ENCODE data around the gene CPXM2.

The CPXM2 gene

DNA sequence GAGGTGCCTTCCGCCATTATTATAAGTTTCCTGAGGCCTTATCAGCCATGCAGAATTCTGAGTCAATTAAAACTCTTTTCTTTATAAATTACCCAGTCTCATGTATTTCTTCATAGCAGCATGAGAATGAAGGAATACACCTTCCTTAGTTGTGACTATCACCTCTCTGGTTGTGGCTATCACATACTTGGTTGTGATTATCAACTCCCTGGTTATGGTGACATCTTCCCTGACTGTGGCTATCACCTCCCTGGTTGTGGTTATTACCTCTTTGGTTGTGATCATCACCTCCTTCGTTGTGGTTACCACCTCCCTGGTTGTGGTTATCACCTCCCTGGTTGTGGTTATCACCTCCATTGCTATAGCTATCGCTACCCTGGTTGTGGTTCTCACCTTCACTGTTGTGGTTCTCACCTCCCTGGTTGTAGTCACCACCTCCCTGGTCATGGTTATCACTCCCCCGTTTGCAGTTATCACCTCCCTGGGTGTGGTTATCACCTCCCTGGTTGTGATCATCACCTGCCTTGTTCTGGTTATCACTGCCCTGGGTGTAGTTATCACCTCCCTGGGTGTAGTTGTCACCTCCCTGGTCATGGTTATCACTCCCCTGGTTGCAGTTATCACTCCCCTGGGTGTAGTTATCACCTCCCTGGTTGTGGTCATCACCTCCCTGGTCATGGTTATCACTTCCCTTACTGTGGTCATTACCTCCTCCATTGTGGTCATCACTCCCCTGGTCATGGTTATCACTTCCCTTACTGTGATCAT is 119.5 kb downstream of the CPXM2 start:
- DNase-seq (ENCODE audit: low read depth) = no peak

DNA sequence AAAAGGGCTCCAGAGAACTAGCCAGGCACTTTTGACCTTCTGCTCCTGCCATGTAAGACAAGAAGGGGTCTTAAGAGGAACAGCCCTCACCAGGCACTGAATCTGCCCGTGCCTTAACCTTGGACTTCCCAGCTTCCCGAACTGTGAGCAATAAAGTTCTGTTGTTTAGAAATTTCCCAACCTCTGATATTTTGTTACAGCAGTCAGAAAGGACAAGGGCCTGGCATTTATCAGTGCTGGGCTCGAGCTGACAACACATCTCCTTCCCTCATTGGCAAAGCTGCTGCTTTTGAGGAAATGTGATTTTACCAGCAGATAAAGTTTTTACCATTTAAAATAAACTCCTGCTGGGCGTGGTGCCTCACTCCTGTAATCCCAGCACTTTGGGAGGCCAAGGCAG is 122.0 kb downstream of the CPXM2 start:
- no peak for DNase-seq (ENCODE audit: low read depth)

DNA sequence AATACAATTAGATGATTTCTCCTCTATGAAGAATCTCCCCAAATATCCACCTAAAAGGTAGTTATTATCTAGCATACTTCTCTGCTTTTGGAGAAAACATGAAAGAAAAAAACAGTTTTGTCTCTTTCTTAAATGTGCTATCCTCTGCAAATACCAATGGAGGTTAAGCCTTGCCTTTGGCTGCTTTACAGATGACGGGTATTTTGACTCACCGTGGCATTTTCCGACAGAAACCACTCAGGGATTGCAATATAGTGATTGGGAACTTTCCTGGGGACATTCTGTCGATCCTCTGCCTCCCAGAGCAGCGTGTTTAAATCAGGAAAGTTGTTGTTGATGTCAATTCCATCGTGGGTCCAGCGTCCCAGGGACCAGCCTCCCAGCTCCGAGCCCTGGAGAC is 124.8 kb downstream of the CPXM2 start:
- DNase-seq (ENCODE audit: low read depth) = no peak

DNA sequence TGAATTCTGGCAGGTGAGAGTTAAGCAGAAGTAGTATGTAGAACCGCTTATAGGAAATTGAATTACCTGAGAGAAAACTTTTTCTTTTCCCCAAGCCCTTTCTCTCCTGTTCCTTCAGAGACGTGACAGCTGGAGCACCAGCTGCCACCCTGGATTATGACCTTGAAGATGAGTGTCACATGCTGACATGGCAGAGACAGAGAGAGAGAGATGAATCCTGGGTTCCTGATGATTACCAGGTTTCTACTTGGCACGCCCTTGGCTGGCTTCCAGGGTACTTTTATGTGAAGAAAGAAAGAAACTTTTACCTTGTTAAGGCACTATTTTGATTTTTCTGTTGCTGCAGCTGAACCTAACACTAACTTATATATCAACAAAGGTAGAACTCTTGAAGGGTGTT is 125.6 kb downstream of the CPXM2 start:
- no peak for DNase-seq (ENCODE audit: low read depth)

DNA sequence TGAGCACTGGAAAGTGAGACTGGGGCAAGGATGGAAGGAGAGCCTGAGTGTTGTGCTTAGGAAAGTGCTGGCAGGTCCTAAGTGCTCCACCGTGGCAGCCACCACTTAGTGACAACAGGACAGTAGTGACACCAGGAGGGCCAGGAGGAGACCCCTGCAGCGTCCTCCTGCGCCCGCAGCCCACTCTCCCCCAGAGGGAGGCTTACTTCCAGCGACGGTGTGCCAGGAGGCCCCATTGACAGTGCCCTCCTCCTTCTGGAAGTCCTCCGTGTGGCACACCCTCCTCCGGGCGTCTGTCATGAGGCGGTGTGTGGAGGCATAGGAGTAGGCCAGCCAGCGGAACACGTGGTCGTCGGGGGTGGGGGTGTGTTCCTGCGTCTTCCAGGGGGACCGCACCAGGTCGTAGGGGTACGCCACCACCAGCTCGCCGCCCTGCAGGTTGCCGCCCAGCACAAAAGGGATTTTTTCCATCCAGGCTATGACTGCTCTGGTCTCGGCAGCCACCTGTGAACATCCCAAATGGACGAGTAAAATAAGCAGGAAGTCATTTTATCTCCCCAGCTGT is 129.9 kb downstream of the CPXM2 start:
- no peak for DNase-seq (ENCODE audit: low read depth)

DNA sequence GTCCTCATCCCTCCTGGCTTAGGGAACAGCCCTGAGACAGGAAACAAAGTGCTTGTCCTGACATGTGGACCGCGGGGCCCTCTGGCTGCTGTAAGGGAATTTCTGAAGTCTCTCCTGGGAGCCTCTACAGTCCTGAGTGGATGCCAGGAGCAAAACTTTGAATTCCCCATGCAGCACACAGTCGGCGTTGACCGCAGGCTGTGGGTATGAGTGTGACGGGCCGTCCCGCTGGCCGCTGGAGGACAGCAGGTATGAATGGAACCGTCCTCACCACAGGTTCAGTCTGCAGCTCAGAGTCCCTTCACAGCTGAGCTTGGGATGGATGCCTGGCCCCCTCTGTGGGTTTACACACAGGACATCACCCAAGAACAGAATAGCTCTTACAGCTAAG is 130.6 kb downstream of the CPXM2 start:
- no peak for DNase-seq (ENCODE audit: low read depth)

DNA sequence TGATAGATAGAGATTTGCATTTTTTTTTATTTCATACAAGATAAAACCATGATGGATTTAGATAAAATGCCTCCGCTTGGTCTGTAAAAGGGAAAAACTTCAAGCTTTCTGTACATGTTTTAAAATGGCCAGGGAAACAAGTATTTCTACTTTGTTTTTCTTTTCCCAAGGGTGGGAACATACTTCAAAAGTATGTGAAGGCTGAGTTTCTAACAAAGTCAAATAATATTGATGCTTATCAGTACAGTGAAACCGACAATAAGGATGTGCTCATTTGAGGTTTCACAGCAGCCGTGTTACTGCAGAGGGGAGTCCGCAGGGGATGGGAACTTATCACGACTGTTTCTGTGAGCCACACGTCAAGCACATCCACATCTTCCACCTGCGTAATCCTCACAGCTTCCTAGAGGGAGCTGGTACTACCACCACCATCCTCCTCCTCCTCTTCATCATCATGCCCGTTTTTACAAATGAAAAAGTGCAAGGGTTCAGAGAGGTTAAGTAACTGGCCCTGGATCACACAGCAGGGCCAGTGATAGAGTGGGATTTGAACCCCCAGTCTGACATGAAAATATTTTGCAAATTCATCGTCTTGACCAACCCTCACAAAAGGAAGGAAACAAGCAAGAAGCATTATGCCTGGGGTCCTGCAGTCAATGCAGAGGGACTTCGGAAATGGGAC is 131.1 kb downstream of the CPXM2 start:
- DNase-seq (ENCODE audit: low read depth) = no peak

DNA sequence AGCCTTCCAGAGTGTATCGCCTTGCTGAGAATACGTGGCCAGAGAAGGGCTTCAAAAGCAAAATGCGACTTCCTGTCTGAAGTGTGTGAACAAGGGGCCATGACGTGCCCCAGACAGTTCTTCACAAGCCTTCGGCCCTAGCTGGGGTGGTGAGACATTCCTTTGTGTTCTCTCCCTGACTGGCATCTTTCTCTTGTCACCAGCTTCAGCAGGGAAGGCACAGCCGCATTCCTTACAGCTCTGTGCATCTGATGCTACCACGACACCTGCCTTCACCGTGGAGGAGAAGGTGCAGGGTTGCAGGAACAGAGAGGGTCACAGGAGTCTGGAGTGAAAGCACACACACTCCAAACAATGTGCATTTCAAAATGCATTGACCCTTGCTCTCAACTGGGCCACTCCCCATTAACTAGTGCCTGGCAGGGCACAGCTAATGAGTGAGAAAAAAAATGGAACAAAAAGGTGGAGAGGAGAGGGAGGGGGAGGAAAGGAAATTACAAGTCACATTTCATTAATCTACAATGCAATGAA is 132.0 kb downstream of the CPXM2 start:
- DNase-seq (ENCODE audit: low read depth) = no peak

DNA sequence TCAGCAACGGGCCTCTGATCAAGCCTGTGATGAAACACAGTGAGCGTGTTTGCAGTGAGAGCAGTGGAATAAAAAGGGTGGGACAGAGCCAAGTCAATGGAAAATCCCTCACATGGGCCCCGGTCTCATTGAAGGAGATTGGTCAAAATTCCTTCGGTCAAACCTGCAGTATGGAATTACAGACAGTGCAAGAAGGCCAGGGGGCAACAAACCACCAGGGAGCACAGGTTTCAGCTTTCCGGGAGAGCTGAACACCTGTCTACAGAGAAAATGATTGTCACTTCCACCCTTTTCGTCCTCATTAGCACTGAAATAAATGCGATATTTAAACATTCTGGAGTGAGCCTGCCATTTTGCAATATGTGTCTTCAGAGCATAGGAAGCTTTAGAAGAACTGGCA is 132.6 kb downstream of the CPXM2 start:
- no peak for DNase-seq (ENCODE audit: low read depth)

DNA sequence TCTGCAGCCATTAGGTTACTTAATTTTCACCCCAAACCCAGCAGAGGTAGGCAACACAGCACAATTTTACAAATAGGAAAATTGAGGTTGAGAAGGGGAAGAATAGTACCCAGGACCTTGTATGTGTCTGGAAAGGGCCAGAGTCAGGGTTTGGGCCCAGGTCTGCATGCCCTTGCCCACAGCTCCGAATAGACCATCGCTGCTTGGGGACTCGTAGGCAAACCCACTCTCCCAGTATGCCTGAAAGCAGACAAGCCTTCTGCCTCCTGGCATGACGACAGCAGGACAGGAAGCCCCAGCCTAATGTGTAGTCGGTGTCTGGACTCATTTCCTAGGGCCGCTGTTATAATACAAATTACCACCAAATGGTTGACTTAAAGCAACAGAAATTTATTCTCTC is 133.8 kb downstream of the CPXM2 start:
- no peak for DNase-seq (ENCODE audit: low read depth)

DNA sequence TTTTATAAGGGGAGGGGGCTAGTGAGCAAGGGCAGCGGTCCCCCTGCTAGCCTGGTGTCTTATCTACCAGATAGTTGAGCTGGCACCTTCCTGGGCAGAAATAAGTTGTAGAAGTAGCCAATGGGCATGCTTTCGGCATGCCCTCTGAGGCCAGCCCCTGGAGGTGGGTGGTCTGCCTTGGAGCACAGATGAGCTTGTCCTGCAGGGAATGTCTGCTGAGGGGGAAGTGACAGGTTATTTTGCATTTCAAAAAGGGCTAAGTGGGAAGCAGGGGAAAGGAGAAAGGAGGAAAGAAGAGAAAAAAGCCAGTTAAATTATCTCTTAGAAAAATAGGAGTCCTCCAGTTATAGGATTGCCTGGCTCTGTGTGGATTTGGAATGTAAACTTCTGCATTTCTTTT is 136.5 kb downstream of the CPXM2 start:
- DNase-seq (ENCODE audit: low read depth) = no peak

DNA sequence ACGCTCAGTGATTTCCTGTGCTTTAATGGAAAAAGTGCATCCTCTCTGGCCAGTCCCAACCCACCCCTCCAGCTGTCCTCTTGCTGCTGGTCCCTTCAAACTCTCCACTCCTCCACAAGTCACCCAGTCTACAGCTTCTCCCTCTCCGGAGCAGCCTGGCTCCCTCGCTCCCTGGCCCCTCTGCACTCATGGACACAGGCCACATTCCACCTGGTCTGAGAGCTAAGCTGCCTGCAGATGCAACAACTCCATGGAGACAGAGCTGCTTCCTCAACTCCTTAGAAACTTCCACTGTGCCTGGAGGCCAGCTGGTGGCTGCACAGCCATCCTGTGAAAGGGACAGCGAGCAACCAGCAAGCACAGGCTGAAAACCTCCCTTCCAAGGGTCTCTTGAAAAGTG is 137.5 kb downstream of the CPXM2 start:
- no peak for DNase-seq (ENCODE audit: low read depth)

DNA sequence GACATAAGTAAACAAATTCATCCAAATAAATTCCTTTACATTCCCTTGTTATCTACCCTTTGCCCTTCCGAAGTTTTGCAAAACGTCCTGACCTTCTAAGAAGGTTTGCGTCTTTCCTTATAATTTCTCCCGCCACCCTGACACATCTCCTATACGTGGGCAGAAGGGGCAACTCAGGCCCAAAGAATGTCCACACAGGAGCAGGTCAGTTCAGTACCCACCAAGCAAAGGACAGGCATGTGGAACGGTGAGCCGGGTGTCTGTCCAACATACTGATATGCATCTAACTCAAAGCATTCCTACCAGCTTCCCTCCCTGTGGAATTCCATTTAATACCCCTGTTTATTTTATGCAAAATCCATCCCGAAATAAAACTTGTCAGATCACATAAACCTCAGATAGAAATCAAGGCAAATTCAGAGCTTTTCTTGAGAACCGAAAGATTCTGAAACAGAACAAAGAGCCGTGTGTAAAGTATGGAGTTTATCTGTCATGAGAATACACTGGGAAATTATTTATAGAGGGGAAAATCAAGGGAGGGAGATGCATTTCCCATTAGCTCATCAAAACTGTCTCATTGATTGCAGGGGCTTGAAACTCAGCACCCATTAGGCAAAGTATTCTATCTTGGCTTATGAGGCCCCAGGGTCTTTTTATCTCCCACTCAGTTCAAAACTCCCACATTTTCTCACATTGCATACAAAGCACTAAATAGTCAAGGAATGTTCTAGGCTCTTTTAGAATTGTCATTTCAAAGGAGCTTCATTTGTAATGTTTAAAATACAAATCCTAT is 140.1 kb downstream of the CPXM2 start:
- DNase-seq (ENCODE audit: low read depth) = no peak

DNA sequence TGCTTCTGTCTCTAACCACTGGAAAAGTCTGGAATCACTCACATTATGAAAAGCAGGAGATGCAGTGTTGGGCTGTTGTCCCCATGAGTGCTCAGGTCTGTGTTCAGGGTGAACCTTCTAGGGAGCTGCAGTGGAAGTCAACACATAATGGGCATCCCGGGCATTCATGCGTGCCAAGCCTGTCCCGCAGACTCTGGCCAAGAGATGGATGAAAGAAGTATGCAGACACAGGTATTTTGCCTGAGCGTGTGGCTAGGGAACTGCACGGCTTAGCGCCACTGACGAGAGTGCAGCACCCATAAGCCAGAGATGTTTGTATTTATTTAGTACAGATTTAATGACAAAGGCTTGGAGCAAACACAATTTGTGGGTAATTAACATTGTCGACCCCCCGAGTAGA is 140.7 kb downstream of the CPXM2 start:
- DNase-seq (ENCODE audit: low read depth) = no peak

DNA sequence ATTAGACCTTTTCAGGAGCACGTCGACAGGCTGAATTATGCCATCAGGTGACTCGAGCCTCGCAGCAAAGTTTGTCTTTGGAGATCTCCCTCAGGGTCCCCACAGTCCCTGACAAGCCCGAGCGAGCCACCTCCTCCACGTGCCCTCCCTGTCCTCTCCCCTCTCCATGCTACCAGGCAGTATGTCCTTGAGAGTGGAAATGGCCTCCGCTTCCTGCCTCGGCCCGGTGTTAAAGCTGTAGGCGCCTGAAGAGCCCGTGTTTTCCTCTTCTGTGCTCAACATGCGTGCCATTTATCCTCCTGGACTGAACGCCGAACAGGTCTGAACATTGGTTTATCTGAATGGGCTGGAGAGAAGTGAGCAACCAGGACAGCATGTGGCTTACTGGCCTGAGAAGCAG is 142.9 kb downstream of the CPXM2 start:
- no peak for DNase-seq (ENCODE audit: low read depth)

DNA sequence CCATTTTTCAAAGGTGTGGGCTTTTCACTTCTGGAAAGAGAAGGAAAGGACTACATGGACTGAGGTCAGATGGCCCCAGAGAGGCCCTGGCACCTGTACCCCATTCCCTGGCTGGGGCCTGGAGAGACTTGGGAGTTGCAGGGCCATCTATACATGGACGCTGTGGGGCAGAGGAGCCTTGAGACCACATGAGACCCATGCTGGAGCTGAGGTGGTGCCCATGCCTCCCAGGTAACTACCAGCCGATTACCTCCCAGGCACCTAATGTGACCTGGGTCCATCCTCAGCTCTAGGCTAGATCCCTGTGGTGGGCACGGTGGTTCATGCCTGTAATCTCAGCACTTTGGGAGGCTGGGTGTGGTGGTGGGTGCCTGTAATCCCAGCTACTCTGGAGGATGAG is 144.2 kb downstream of the CPXM2 start:
- no peak for DNase-seq (ENCODE audit: low read depth)

DNA sequence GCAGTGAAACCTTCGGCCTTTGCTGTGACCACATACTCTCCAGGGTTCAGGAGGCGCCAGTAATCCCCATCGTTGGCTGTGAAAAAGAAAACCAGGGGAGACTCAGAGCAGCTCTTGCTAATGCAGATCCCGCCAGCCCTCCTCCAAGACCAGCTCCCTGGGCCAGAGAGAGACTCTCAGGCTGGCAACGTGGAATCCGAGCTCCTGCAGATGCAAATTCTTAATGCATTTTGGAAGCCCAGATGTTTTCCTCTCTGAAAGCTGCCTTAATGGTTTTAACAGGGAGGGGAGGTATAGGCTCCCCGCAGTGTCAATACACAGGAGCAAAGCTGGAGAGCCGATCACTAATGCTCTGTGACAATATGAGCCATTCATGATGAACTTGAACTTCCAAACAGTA is 144.7 kb downstream of the CPXM2 start:
- no peak for DNase-seq (ENCODE audit: low read depth)

DNA sequence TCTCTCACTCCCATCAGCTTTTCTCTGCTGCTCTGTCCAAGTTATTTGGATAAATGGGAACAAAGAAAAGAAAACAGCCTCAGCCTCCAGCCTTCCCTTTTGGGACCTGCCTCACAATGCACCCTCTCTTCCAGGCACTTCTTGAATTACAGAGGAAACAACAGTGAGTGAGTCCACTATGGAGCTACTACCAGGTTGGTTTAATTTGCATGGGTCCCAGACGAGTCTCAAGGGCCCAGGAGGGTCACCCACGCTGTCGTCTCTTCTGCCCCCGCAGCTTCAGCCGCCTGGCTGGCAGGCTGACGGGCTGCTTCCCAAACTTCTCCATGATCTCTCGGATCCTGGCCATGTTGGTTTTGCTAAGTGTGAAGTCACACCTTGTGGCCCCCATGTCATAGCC is 145.1 kb downstream of the CPXM2 start:
- DNase-seq (ENCODE audit: low read depth) = no peak

DNA sequence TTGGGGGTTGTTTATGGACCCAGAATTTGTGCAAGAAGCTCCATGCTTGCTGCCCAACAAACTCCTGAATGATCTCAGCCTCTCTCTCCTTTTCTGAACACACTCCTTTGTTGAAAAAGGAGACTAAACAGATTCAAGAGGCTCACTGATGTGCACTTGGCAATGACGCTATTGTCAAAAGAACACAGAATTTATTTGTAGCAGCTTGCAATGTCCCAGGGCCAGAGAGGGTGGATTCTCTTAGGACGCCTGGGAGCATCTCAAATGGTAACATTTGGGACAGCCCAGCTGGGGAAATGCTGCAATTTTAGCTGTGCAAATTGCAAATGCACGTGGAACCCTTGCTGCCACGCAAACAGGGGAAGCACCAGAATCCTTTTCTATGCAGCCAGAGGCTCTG is 145.5 kb downstream of the CPXM2 start:
- no peak for DNase-seq (ENCODE audit: low read depth)

DNA sequence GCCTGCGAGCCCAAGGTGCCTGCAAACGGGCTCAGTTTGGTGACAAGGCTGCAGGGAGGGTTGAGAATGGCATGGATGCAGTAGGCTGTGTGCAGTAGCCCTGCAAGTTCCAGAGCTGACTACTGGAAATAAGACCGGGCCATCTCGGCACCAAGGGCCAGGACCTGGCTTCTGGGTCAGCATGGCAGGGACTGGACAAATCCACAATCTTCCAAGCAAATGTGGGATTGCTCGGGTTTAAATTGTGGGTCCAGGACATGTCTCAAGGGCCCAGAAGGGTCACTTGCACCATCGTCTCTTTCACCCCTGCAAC is 147.4 kb downstream of the CPXM2 start:
- no peak for DNase-seq (ENCODE audit: low read depth)

DNA sequence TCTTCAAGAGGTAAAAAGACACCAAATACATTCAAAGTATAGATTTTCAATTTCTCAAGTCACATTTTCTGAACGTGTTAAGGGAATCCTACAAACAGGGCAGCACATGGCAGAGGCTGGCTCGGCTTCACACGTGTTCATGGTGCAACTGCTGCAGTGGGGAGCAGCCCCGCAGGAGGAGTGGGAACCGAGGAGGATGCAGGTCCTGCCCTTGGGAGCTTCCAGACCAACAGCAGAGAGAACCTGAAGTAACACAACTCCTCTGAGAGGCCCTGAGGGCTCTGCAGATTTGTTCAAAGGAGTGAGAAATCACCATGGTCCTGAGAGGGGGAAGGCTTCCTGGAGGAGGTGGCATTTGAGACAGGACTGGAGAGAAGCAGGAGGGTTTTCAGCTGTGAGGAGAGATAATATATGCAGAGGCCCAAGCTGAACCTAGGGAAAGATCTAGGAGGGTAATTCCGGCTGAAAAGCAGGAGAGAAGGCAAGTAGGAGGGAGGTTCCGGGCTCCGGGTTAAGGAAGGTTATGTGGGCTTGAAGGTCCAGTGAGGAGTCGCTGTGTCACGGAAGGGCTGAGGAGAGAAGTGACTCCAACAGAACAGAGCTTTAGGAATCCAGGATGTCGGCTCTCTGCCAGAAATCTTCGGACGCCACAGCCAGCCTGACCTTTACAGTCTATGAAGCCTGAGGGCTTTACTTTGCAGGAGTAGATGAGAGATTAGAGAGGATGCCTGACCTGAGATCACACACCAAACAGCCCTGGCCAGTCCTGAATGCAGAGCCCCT is 148.0 kb downstream of the CPXM2 start:
- DNase-seq (ENCODE audit: low read depth) = no peak

All from stimulated activated CD8-positive, alpha-beta memory T cell treated with anti-CD3 and anti-CD28 coated beads, Interleukin-12 subunit alpha, Interleukin-12 subunit beta, amount 100 ng/mL, for 4 hours (primary cell).